Activated CD8-positive, alpha-beta memory T cell treated with anti-CD3 and anti-CD28 coated beads for 48 hours (primary cell): Measurements from ENCODE around the gene CLEC3A.
A peak's percentile ranks its signal among the peaks of the same experiment; 100 is the strongest.
"Not testable (repeated sequence)": the region's sequence is repeated elsewhere in the genome, so short reads cannot be mapped to it uniquely, and the experiment has no call there.

Experiments used
- DNase-seq, 3 experiments: peaks; one replicate each; pipeline ENCODE4 v3.0.0-alpha.2; 2020; ENCODE audit warnings: low read depth in 2 of 3, low spot score in 2 of 3

The CLEC3A gene, protein sequence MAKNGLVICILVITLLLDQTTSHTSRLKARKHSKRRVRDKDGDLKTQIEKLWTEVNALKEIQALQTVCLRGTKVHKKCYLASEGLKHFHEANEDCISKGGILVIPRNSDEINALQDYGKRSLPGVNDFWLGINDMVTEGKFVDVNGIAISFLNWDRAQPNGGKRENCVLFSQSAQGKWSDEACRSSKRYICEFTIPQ

DNA sequence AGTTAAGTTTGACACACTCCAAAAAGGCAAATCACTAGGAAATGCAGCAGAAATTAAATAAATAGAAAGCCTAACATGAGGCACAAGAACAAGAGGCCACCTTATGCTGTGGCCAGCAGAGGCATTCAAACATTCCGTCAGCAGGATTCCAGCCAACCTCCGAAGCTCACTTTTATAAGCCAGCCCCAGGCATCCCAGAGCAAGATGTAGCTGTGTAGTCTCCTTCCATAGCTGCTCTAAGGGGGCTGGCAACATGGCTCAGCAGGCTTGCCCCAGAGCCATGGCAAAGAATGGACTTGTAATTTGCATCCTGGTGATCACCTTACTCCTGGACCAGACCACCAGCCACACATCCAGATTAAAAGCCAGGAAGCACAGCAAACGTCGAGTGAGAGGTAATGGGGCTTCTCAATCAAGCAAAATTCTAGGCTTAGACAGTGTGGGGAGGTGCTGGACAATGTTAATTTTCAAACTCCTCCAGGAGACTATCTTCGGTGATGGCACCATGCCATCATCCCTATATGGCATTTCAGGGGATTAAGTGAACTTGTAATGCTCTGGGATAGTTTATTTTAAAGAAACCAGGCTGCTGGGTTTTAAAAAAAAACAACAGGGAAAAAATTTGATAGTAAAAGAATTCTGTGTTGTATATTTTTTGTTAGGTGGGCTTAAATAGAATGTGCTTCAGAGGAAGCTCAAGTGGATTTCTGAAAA is at the start of gene CLEC3A:
TSS of gene CLEC3A (plus strand) at position 202 of the 714 bp plus-strand sequence. CDS start at position 281, 79 bp downstream.
- DNase-seq = no peak

GRCh38 chr16:77974883-77975282 is 47.5 kb upstream of the CLEC3A start:
- DNase-seq = no peak

GRCh38 chr16:77975942-77976341 is 46.4 kb upstream of the CLEC3A start:
- DNase-seq = no peak

- DNase-seq = no peak
Measured at GRCh38 chr16:77977339-77977738, 45.0 kb upstream of the CLEC3A start.

GRCh38 chr16:77985111-77985510 is 37.2 kb upstream of the CLEC3A start:
- no peak for DNase-seq

- DNase-seq = no peak
Measured at GRCh38 chr16:77986011-77986740, 36.2 kb upstream of the CLEC3A start.

- DNase-seq = no peak
Measured at GRCh38 chr16:77987810-77988209, 34.5 kb upstream of the CLEC3A start.

DNA sequence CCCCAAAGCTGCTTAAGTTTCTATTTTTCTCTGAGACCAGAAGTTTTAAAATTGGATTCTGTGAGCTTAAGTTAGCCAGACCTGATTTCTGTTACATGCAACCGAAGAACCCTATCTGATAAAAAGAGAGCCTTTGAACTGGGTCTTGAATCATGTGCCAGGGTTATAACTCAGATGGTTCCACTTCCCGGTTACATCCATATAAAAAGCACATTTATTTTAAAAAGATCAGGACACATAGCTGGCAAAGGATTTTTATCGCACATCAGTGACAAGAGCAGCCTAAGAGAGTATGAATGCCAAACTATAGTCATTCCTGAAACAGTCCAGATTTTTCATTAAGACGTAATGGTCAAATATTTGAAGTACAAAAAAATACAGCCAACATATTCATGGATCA is 32.5 kb upstream of the CLEC3A start:
- no peak for DNase-seq

DNA sequence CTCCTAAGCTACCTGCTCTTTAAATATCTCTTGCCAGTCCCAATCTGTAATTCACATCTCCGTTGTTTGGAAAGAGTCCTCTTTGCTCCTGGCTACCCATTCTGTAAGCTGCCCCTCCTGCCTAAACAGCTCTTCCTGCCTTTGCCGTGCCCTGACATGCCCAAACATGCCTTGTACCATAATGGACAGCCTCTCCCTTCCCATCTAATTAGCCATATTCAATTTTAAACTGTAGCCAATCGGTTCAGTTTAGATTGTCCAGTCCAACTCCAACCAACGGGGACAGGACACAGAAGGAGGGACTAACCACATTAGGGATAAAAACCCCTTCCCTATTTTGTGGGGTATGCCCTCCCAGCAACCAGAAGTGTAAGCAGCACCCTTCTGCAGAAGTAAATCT is 30.6 kb upstream of the CLEC3A start:
- DNase-seq = no peak

GRCh38 chr16:77992381-77992780 is 30.0 kb upstream of the CLEC3A start:
- not testable (repeated sequence) for DNase-seq

DNA sequence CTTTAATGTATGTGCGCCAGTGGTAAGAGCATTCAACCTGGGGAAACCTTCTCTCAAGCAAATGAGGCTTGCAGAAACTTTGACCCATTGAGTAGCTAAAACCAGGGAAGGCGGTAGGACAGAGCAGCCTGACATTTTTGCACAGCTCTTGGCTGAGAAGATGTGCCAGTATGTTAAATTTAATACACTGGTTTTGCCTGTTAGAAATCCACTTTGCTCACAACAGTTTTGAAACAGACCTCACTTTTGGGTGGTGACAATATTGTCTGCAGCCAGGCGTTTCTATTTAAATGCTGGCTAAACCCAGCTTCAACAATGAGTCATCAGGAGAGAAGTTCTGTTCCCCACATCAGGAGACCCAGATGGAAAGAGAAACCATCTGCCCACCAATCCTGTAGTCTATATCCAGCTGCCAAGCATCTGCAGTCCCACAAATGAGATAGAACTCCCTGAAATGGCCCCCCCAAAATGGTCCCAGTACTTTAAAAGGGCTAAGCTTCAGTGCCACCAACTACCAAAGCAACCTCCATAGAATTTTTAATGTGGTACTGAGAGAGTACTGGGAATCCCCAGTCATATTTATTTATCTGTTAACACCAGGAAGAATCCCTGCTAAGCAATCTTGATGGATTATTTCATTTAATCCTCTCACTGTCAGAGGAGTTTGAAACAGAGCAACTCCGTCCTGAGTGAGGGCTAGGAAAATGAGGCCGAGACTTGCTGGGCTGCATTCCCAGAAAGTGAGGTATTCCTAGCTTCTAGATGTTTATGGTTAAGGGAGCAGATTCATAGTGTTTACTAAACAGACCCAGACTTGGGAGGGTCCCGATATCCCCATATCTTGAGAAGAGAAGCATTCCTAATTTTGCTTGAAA is 29.0 kb upstream of the CLEC3A start:
- DNase-seq = no peak

- no peak for DNase-seq
Measured at GRCh38 chr16:77995843-77996455, 26.4 kb upstream of the CLEC3A start.

GRCh38 chr16:77998350-77999023 is 23.9 kb upstream of the CLEC3A start:
- DNase-seq = no peak

DNA sequence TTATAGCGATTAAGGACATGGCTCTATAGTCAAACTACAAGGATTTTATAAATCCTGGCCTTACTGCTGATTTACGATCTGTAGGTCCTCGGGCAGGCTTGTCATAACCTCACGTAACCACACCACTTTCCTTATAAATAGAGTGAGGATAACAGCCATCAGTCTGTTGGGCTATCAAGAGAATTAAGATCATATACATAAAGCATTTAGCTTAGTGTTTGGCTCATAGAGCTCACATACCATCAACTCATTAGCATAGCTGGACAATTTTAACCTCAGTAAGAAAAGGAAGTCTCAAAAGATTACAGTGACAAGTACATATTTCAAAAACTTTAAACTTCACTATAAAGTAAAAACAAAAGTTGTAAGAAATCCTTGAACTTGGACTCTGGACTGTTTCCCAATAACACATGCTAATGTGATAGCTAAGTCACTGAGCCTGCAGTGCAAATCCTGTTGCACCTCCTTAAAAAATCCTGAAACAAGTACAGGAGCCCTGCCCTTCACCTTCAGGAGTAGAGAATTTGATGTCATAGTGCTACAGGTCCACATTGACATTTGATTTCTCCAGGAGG is 20.8 kb upstream of the CLEC3A start:
- DNase-seq = no peak

- DNase-seq = peak; percentile 32 to 59 (median 51)
Measured at GRCh38 chr16:78002915-78003538, 19.3 kb upstream of the CLEC3A start.

DNA sequence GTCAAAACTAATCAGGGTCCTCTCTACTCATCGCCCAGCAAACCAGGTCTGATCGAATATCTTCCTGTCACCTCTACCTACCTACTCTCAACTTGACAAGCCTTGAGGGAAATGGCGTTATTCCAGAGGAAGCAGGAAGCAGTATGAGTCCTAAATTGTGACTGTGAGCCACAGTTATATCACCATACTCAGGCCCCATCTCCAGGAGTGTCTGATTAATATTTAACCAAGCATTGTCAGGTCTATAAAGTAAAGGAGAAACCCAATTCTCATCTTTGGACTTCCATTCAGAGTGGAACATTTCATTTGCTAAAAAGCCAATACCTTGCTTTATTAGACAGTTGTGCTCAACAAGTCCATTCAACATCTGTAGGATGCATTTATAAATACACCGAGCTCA is 17.8 kb upstream of the CLEC3A start:
- DNase-seq = no peak

GRCh38 chr16:78005881-78006280 is 16.5 kb upstream of the CLEC3A start:
- DNase-seq = no peak

- no peak for DNase-seq
Measured at GRCh38 chr16:78007121-78007520, 15.2 kb upstream of the CLEC3A start.

- no peak for DNase-seq
Measured at GRCh38 chr16:78024159-78024558, 1.8 kb downstream of the CLEC3A start.
